Neural progenitor cell (in vitro differentiated cells): ENCODE measurements around the gene PCDHGA8. TPM values are rescaled to one million over a fixed set of nuclear protein-coding genes. Genes with fewer than 3 reads are reported as not detected.

ENCODE experiments used
- DNase-seq: peaks from one replicate; pipeline ENCODE4 v3.0.0-alpha.2; 2016; ENCODE audit warnings: low spot score
- H2AFZ ChIP-seq: fragments of 200-600 bp; sonication (generic); replicated peaks from 2 replicates; pipeline ENCODE4 v1.6.1; 2016; ENCODE audit warnings: antibody characterized with exemption
- H3F3A ChIP-seq: fragments of 200-600 bp; sonication (generic); 2 replicates; pipeline ENCODE4 v1.6.1; 2016; ENCODE audit warnings: antibody characterized with exemption, low read depth
- H3K27ac ChIP-seq: fragments of 200-600 bp; sonication (generic); 2 replicates; pipeline ENCODE4 v1.5.1; 2016; ENCODE audit warnings: mild to moderate bottlenecking
- H3K27me3 ChIP-seq: fragments of 200-600 bp; sonication (generic); 2 replicates; pipeline ENCODE4 v1.6.1; 2016; ENCODE audit warnings: mild to moderate bottlenecking, moderate library complexity
- H3K36me3 ChIP-seq: fragments of 200-600 bp; sonication (generic); 2 replicates; pipeline ENCODE4 v1.5.1; 2016
- H3K4me1 ChIP-seq: fragments of 200-600 bp; sonication (generic); 2 replicates; pipeline ENCODE4 v1.6.1; 2016; ENCODE audit warnings: mixed run types
- H3K4me2 ChIP-seq: fragments of 200-600 bp; sonication (generic); 2 replicates; pipeline ENCODE4 v1.6.1; 2016
- H3K4me3 ChIP-seq: fragments of 200-600 bp; sonication (generic); 2 replicates; pipeline ENCODE4 v1.5.1; 2016
- H3K79me2 ChIP-seq: fragments of 200-600 bp; sonication (generic); 2 replicates; pipeline ENCODE4 v1.6.1; 2016; ENCODE audit warnings: low read depth
- H3K9ac ChIP-seq: fragments of 200-600 bp; sonication (generic); 2 replicates; pipeline ENCODE4 v1.6.1; 2016
- H3K9me3 ChIP-seq: fragments of 200-600 bp; sonication (generic); 2 replicates; pipeline ENCODE4 v1.5.1; 2016; ENCODE audit warnings: low read depth
- H4K20me1 ChIP-seq: fragments of 200-600 bp; sonication (generic); 2 replicates; pipeline ENCODE4 v1.6.1; 2016; ENCODE audit warnings: low read depth
- H3K27ac Mint-ChIP-seq: 3 replicates; pipeline ENCODE4 v1.8.0; 2021; ENCODE audit warnings: mixed read lengths
- H3K27me3 Mint-ChIP-seq: 2 replicates; pipeline ENCODE4 v1.8.0; 2022; ENCODE audit warnings: low read depth, mild to moderate bottlenecking, inconsistent platforms, moderate library complexity, mixed read lengths; ENCODE audit not compliant: insufficient read depth
- H3K36me3 Mint-ChIP-seq: 3 replicates; pipeline ENCODE4 v1.8.0; 2021; ENCODE audit warnings: mixed read lengths
- H3K4me1 Mint-ChIP-seq: 3 replicates; pipeline ENCODE4 v1.8.0; 2021; ENCODE audit warnings: mixed read lengths
- H3K4me3 Mint-ChIP-seq: 3 replicates; pipeline ENCODE4 v1.8.0; 2021; ENCODE audit warnings: mild to moderate bottlenecking, moderate library complexity, mixed read lengths
- H3K9me3 Mint-ChIP-seq: 3 replicates; pipeline ENCODE4 v1.8.0; 2020; ENCODE audit warnings: mixed read lengths
- EZH2 ChIP-seq: fragments of 200-600 bp; sonication (generic); IDR thresholded peaks from 2 replicates; pipeline ENCODE4 v1.6.1; 2017; ENCODE audit warnings: antibody characterized with exemption, mild to moderate bottlenecking, moderate library complexity
- EZH2phosphoT487 ChIP-seq: fragments of 200-600 bp; sonication (generic); IDR thresholded peaks from 2 replicates; pipeline ENCODE4 v1.6.1; 2017; ENCODE audit warnings: antibody characterized with exemption
- total RNA-seq: library from RNA; depleted of rRNA; stranded (reverse); fragments of >200 nt; gene quantifications from 2 replicates; pipeline ENCODE4 v1.2.3, GENCODE V29; 2015; ENCODE audit warnings: low replicate concordance
- TF ChIP-seq, protein P1 (sequence below): fragments of 200-600 bp; sonication (generic); IDR thresholded peaks from 2 replicates; pipeline ENCODE4 v1.5.1; 2017; ENCODE audit warnings: antibody characterized with exemption, mild to moderate bottlenecking

PCDHGA8 gene
- total RNA-seq, 1 donor from 2014 or later = 3.3 TPM

- Histone ChIP-seq H3K36me3 (no peaks in the 10 kb centered on the region), H2AFZ (no peak overlapping the region), H3K27me3 (no peaks in the 10 kb centered on the region), H3K9me3 (peaks cover 5% of the 10 kb centered on the region), H3K27ac (no peak overlapping the region), H4K20me1 (no peaks in the 10 kb centered on the region), H3K4me1 (no peaks in the 10 kb centered on the region), H3K4me2 (no peak overlapping the region), H3K9ac (no peak overlapping the region), H3K4me3 (no peak overlapping the region), H3K79me2 (no peaks in the 10 kb centered on the region), H3F3A (no peaks in the 10 kb centered on the region)
- no peak overlapping the region for H3K27ac Mint-ChIP-seq
- no peak for DNase-seq
- no peak overlapping the region for H3K4me3 Mint-ChIP-seq
- H3K9me3 Mint-ChIP-seq = peaks cover 56% of the 10 kb centered on the region
- peaks cover 2% of the 10 kb centered on the region for H3K27me3 Mint-ChIP-seq
- no peaks in the 10 kb centered on the region for H3K4me1 Mint-ChIP-seq
- no peak for TF ChIP-seq EZH2phosphoT487
- TF ChIP-seq, protein P1, sequence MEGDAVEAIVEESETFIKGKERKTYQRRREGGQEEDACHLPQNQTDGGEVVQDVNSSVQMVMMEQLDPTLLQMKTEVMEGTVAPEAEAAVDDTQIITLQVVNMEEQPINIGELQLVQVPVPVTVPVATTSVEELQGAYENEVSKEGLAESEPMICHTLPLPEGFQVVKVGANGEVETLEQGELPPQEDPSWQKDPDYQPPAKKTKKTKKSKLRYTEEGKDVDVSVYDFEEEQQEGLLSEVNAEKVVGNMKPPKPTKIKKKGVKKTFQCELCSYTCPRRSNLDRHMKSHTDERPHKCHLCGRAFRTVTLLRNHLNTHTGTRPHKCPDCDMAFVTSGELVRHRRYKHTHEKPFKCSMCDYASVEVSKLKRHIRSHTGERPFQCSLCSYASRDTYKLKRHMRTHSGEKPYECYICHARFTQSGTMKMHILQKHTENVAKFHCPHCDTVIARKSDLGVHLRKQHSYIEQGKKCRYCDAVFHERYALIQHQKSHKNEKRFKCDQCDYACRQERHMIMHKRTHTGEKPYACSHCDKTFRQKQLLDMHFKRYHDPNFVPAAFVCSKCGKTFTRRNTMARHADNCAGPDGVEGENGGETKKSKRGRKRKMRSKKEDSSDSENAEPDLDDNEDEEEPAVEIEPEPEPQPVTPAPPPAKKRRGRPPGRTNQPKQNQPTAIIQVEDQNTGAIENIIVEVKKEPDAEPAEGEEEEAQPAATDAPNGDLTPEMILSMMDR = no peak
- TF ChIP-seq EZH2 = no peak
- H3K36me3 Mint-ChIP-seq = peaks cover 5% of the 10 kb centered on the region
Observed at GRCh38 chr5:141351591-141351990, 40.8 kb upstream of the PCDHGA8 start.

- H3K9me3 Mint-ChIP-seq = peaks cover 60% of the 10 kb centered on the region
- Histone ChIP-seq H4K20me1 (no peaks in the 10 kb centered on the region), H3K4me1 (no peaks in the 10 kb centered on the region), H3K9me3 (peaks cover 10% of the 10 kb centered on the region), H3K4me3 (no peak within 1 kb of the TSS), H3K4me2 (no peak within 1 kb of the TSS), H3K27ac (no peak within 1 kb of the TSS), H3F3A (no peaks in the 10 kb centered on the region), H3K36me3 (no peaks in the 10 kb centered on the region), H3K79me2 (no peaks in the 10 kb centered on the region), H3K27me3 (no peaks in the 10 kb centered on the region), H2AFZ (no peak within 1 kb of the TSS), H3K9ac (no peak within 1 kb of the TSS)
- peaks cover 7% of the 10 kb centered on the region for H3K36me3 Mint-ChIP-seq
- H3K27me3 Mint-ChIP-seq = peaks cover 2% of the 10 kb centered on the region
- TF ChIP-seq, protein P1 = peak; percentile 44
- TF ChIP-seq EZH2 = no peak
- no peak for TF ChIP-seq EZH2phosphoT487
- no peak for DNase-seq
- H3K4me1 Mint-ChIP-seq = no peaks in the 10 kb centered on the region
- no peak within 1 kb of the TSS for H3K4me3 Mint-ChIP-seq
- H3K27ac Mint-ChIP-seq = no peak within 1 kb of the TSS
Observed at GRCh38 chr5:141354900-141355469, 37.4 kb upstream of the PCDHGA8 start, which contains the start of gene PCDHGA4. TSS of gene PCDHGA4 (plus strand) at chr5:141355021. CDS start at chr5:141355108, 87 bp downstream.

DNA sequence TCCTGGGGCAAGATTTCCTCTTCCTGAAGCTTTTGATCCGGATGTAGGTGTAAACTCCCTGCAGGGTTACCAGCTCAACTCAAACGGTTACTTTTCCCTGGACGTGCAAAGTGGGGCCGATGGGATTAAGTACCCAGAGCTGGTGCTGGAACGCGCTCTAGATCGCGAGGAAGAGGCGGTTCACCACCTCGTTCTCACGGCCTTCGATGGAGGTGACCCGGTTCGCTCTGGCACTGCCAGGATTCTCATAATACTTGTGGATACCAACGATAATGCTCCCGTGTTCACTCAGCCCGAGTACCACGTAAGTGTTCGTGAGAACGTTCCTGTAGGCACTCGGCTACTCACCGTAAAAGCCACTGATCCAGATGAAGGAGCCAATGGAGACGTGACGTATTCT is 36.8 kb upstream of the PCDHGA8 start:
- Histone ChIP-seq H3K9ac (no peak overlapping the region), H3F3A (no peaks in the 10 kb centered on the region), H3K36me3 (no peaks in the 10 kb centered on the region), H3K27me3 (no peaks in the 10 kb centered on the region), H4K20me1 (no peaks in the 10 kb centered on the region), H3K4me2 (no peak overlapping the region), H3K4me3 (no peak overlapping the region), H2AFZ (no peak overlapping the region), H3K79me2 (no peaks in the 10 kb centered on the region), H3K27ac (no peak overlapping the region), H3K4me1 (no peaks in the 10 kb centered on the region), H3K9me3 (peaks cover 16% of the 10 kb centered on the region)
- Mint-ChIP-seq H3K9me3 (peaks cover 60% of the 10 kb centered on the region), H3K27me3 (peaks cover 2% of the 10 kb centered on the region), H3K4me3 (no peak overlapping the region), H3K27ac (no peak overlapping the region), H3K4me1 (no peaks in the 10 kb centered on the region), H3K36me3 (peaks cover 7% of the 10 kb centered on the region)
- TF ChIP-seq EZH2phosphoT487 (no peak), EZH2 (no peak)
- TF ChIP-seq, protein P1 = no peak
- DNase-seq = no peak
